Renal pelvis (tissue), 12 donors: Measurements from ENCODE around the gene SPACA7. TPM values are rescaled to one million over a fixed set of nuclear protein-coding genes. Genes with fewer than 3 reads are reported as not detected.

ENCODE experiments used
- DNase-seq: peaks from one replicate; pipeline ENCODE4 v3.0.0-alpha.2; 2013
- long read RNA-seq, 16 experiments: transcript quantifications; one replicate each; lab custom pipeline, GENCODE V29; 2026
- polyA plus RNA-seq, 3 donors: library from polyadenylated mRNA; unstranded; fragments of 120-200 nt; gene quantifications; one replicate each; pipeline ENCODE4 v1.2.1, GENCODE V29; 2013; ENCODE audit not compliant: insufficient read length in 3 of 3

Gene SPACA7
- polyA plus RNA-seq = not detected
- long read RNA-seq, donor 1 = 0 reads
- long read RNA-seq, donor 2 = 0 reads
- long read RNA-seq, donor 3 = 0 reads
- long read RNA-seq, donor 4 = 0 reads
- long read RNA-seq, donor 5 = 0 reads
- long read RNA-seq, donor 6 = 0 reads
- long read RNA-seq, donor 7 = 0 reads
- long read RNA-seq, donor 8 = 0 reads
- long read RNA-seq, donor 9 = 0 reads
- long read RNA-seq, donor 10 = 0 reads
- long read RNA-seq, donor 11 = 0 reads
- long read RNA-seq, donor 12 = 0 reads
- long read RNA-seq, donor 13 = 0 reads
- long read RNA-seq, donor 14 = 0 reads
- long read RNA-seq, donor 15 = 0 reads
- long read RNA-seq, donor 16 = 0 reads

GRCh38 chr13:112376050-112376681 lies at the start of gene SPACA7:
SPACA7 (plus strand) TSS chr13:112376355; CDS start chr13:112376386, 31 bp downstream.
- DNase-seq = no peak

DNA sequence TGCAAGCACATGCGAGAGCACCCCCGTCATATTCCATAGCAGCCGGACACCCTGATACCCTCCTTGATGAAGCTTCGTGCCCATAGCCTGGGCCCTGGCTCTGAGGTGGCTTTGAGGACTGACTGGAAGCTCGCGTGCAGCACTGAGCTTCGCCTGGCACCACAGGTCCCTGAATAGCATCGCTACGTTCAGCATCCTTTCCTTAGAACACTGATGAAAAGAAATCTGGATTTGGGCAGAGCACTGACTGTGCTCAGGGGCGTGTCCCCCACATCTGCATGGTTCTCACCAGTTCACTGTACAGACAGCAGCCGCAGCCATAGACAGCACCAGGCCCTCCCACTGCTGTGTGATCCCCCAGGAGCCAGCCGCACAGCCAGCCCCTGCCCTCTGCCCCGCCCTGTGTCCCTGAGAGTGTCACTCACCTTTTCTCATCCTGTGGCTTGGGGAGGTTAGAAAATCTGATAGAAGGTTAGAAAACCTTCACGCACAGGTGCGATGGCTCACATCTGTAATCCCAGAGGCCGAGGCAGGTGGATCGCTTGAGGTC lies 49.3 kb upstream of the SPACA7 start:
- no peak for DNase-seq

DNA sequence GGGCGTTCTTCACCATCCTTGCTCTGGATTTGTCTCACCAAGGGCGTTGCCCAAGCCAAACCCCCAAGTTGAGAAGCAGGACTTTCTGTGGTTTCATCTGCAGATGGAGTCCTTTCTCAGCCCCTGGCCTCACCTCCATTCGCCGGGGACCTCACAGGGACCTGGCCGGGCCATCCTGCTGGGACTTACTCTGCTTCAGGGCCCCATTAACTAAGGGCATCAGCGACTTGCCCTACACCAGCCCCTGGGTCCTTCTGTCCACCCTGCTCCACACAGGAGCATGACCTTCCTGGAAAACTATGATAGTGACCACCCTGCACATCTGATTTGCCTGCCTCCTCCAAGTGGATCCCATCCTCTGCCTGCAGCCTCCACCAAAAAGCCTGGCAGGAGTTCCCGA lies 47.2 kb upstream of the SPACA7 start:
- DNase-seq = no peak

GRCh38 chr13:112329376-112329775 lies 46.8 kb upstream of the SPACA7 start:
- no peak for DNase-seq

DNA sequence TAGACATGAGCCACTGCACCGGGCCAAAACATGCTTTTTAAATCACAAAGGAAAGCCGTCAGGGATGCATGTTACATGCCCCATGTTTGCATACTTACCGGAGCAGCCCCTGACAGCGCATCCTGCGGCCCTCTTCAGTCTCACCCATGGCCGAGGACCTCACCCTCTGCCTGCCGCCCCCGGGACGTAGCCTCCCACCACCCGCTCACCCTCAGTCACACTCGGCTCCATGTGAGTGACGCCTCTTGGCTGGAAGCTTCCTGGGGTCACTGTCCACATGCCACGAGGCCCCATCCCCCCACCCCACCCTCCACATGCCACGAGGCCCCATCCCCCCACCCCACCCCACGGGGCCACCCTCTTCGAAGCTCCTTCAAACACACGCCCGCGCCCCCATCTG lies 46.1 kb upstream of the SPACA7 start:
- DNase-seq = no peak

GRCh38 chr13:112330479-112331381 lies 45.4 kb upstream of the SPACA7 start:
- DNase-seq = no peak

DNA sequence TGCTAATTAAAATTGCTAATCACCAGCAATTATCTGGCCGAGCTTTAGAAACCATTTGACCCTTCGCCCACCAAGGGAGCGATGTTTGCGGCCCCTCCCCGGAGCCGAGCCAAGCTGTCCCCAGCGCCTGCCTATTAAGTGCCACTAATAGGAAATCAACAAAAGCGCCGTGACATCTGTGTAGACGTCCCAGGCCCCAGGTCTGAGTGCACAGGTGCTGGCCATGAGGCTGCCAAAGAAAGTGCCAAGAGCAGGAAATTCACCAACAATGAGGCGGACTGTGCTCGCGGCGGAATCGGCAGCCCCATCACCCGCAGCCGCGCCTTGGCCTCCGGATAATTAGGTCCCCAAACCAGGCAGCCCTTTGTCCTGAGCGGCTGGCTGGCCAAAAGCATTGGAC lies 44.5 kb upstream of the SPACA7 start:
- no peak for DNase-seq

- DNase-seq = no peak
Observed at GRCh38 chr13:112332727-112333126, 43.4 kb upstream of the SPACA7 start.

DNA sequence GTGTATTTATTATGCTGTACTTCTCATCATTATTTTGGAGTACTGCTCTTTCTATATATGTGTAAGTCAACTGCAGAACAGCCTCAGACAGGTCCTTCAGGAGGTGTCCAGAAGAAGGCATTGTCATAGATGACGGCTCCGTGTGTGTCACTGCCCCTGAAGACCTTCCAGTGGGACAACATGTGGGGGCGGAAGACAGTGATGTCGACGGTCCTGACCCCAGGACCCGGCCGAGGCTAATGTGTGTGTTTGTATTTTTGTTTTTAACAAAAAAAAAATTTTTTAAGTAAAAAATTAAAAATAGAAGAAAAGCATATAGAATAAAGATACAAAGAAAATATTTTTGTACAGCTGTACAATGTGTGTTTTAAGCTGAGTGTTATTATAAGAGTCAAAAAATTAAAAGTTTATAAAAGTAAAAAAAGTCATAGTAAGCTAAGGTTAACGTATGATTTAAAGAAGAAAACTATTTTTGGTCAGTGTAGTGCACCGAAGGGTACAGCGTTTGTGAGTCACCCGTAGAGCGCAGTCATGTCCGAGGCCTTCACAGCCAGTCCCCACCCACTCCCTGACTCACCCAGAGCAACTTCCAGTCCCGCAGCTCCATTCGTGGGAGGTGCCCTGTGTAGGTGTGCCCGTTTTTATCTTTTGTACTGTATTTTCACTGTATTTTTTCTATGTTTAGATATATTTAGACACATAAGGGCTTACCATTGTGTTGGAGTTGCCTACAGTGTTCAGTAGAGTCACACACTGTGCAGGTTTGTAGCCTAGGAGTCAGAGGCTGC lies 42.2 kb upstream of the SPACA7 start:
- DNase-seq = no peak

DNA sequence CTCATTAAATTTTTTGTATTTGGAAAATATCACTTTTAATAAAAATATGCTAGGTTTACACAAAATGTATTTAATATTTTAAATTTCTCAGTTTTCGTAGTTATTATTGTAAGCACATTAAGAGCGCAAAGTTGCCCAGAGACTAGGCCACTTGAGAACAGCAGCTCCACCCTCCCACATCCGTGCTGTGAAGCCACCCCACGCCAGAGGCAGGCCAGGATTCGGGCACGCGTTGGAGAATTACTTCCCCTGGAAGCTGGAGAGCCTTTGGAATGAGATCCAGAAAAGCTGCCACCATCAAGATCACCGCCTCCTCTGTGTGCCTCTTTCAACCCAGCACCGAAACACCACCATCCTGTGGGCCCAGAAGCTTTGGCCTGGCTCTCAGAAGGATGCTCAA lies 41.0 kb upstream of the SPACA7 start:
- DNase-seq = no peak

DNA sequence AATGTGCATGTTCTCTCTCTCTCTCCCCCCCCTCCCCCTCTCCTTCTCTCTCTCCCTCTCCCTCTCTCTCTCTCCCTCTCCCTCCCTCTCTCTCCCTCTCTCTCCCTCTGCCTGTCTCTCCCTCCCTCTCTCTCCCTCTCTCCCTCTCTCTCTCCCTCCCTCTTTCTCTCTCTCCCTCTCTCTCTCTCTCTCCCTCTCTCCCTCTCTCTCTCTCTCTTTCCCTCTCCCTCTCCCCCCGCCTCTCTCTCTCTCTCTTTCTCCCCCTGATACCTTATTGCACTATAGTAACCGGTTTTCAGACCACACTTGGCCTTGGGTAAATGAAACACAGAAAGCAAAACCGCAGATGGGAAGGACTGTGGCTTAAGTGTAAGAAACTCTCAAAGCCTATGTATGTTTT lies 34.7 kb upstream of the SPACA7 start:
- no peak for DNase-seq

- DNase-seq = no peak
Observed at GRCh38 chr13:112341976-112342735, 34.0 kb upstream of the SPACA7 start.

GRCh38 chr13:112342841-112343361 lies 33.3 kb upstream of the SPACA7 start:
- no peak for DNase-seq

GRCh38 chr13:112343591-112343990 lies 32.6 kb upstream of the SPACA7 start:
- no peak for DNase-seq

DNA sequence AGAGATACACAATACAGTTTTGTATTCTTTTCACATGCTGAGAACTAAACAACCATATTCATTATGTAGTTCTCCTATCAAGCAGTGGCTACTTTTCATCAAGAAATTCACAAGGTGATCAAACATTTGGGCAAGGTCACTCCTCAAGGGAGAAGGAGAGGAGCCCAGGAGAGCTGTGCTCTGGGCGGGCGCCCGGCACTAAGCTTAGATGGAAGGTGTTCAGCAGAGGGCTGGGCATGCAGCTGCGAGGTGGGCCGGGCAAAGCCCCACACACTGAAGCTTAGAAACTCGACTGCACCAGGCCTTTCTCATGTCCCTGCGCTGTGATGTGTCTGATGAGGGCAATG lies 30.4 kb upstream of the SPACA7 start:
- no peak for DNase-seq

DNA sequence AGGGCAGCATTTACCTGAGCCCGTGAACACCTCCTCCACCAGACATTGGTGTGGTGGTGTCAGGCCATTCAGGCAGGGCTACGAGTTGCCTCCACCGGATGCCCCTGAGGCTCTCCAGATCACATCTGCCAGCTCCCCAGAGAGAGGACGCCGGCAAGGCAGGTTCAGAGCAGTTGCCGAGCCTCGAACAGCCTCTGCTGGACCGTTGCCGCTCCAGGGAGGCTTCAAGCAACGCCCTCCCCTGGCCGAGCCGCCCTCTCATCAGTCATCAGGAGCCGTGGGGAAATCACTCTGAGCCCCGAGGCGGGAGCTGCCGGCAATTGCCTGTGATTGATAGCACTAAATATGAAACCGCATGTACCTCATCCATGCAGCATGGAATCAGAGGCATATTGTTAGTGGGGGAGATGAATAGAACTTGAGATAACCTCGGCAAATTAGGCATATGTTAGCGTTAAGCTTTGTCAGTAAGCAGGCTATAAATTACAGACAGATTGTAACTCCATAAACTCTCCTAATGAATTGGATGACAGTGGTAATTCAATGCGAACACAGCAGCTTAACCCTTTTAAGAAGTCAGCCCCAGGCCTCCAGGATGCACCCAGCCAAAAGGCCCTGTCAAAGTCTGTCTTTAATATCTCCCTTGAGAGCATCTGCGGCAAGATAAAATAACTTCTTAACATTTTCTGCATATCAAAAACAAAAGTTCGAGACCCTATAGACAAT lies 29.8 kb upstream of the SPACA7 start:
- DNase-seq = peak; percentile 41

- DNase-seq = no peak
Observed at GRCh38 chr13:112346899-112347229, 29.3 kb upstream of the SPACA7 start.

DNA sequence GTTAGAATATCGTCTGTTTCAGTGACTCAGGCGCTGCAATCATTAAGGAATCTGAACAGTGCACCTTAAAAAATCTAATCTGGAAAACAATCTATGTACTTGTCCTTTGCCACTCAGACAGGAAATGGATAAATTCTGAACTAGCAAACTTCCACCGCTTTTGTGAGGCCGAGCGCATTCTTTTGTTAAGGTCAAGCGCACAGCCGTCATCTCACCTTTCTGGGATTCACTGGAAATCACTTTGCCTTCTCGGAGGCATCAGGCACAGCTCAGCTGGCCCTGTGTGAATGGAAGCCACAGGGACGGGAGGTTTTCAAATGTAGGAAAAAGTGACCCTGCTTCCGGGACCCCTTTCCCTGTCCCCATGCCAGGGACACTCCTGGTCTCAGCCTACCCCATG lies 28.2 kb upstream of the SPACA7 start:
- peak; percentile 48 for DNase-seq

DNA sequence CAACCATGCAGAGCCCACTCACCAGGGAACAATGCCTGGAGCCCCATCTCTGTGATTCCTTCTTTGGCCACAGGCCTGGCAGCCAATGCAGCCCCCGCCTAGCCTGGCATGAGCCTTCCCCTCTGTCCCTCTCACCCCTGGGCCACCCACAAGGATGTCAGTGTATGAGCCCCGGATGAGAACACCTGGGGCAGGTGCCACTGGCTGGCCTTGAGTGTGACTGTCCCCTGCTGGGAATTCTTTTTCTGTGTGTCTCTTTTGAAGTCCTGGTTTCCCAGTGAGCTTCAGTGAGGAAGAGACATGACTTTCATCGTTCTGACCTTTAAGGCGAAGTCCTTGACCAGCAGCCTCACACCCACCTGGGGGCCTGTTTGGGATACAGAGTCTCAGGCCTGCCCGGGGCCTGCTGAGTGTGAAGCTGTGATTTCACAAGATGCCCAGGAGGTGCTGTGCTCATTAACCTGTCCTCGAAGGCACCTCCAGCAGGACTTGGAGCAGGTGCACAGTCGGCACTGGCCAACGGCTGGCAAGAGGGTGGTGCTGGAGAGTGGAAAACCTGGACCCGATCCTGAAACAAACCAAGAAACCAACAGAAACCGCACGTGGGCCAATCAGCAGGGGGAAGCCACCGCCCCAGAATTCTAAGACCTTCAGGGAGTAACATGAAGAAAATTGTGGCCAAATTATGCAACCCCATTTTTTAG lies 27.4 kb upstream of the SPACA7 start:
- no peak for DNase-seq
